GM18505 (cell line): ENCODE data around the gene ERGIC1.

ENCODE experiments used
- ATAC-seq: cut with Tn5 transposase; IDR thresholded peaks from one replicate; pipeline ENCODE4 v1.9.1; 2021; ENCODE audit not compliant: unreplicated experiment
- POLR2A ChIP-seq: IDR thresholded peaks from 4 replicates; pipeline ENCODE4 v1.6.1; 2011; ENCODE audit warnings: borderline replicate concordance; ENCODE audit not compliant: insufficient read depth, insufficient read length; ENCODE audit errors: extremely low read depth

Gene ERGIC1

GRCh38 chr5:172959824-172960799 is 126.1 kb downstream of the ERGIC1 start:
- no peak for TF ChIP-seq POLR2A
- no peak for ATAC-seq

GRCh38 chr5:172969921-172970320 is 135.9 kb downstream of the ERGIC1 start:
- TF ChIP-seq POLR2A = no peak

GRCh38 chr5:172971482-172971881 is 137.4 kb downstream of the ERGIC1 start:
- TF ChIP-seq POLR2A = no peak

More at GRCh38 chr5:172969921-172970320, 135.9 kb downstream of the ERGIC1 start:
- no peak for ATAC-seq

GRCh38 chr5:172972552-172972951 is 138.5 kb downstream of the ERGIC1 start:
- no peak for TF ChIP-seq POLR2A
- ATAC-seq = no peak

More at GRCh38 chr5:172971482-172971881, 137.4 kb downstream of the ERGIC1 start:
- no peak for ATAC-seq

GRCh38 chr5:172973127-172973916 is 139.3 kb downstream of the ERGIC1 start:
- no peak for TF ChIP-seq POLR2A
- ATAC-seq = no peak

- no peak for ATAC-seq
- no peak for TF ChIP-seq POLR2A
These were observed 139.9 kb downstream of the ERGIC1 start for GRCh38 chr5:172973931-172974330.

- TF ChIP-seq POLR2A = no peak
- no peak for ATAC-seq
These were observed 141.2 kb downstream of the ERGIC1 start for GRCh38 chr5:172975289-172975688.

GRCh38 chr5:172979778-172980177 is 145.7 kb downstream of the ERGIC1 start:
- ATAC-seq = no peak
- TF ChIP-seq POLR2A = no peak

GRCh38 chr5:172981931-172982330 is 147.9 kb downstream of the ERGIC1 start:
- TF ChIP-seq POLR2A = no peak

GRCh38 chr5:172983542-172984243 is 149.6 kb downstream of the ERGIC1 start, which contains the start of gene ATP6V0E1:
ATP6V0E1 (plus strand) TSS chr5:172983771; CDS start chr5:172983861, 90 bp downstream.
- ATAC-seq = peak; percentile 84
- TF ChIP-seq POLR2A = peak; percentile 93

More at GRCh38 chr5:172981931-172982330, 147.9 kb downstream of the ERGIC1 start:
- no peak for ATAC-seq

GRCh38 chr5:172984244-172984953 is 150.3 kb downstream of the ERGIC1 start:
- no peak for TF ChIP-seq POLR2A
- peak; percentile 63 for ATAC-seq

GRCh38 chr5:172985596-172985995 is 151.5 kb downstream of the ERGIC1 start:
- ATAC-seq = no peak
- no peak for TF ChIP-seq POLR2A
